Spleen (tissue), 7 donors: ENCODE results near the gene GRB10.

Source experiments
- CTCF ChIP-seq, 11 experiments: fragments of 200-600 bp in 7 of 11; fragments of 450-650 bp in 4 of 11; sonication (generic) in 4 of 11; IDR thresholded peaks in 8 of 11; conservative IDR thresholded peaks in 3 of 11; 1 replicate in 7 of 11; 2 replicates in 4 of 11; pipeline versions ENCODE4 v1.4.0 to v1.8.0; 2016 to 2021; ENCODE audit warnings: antibody characterized with exemption in 11 of 11, inconsistent platforms in 4 of 11, mild to moderate bottlenecking in 1 of 11
- POLR2A ChIP-seq, 3 donors: fragments of 450-650 bp; IDR thresholded peaks; one replicate each; pipeline ENCODE4 v1.5.1; 2017; ENCODE audit warnings: antibody characterized with exemption in 3 of 3, mild to moderate bottlenecking in 1 of 3
- POLR2AphosphoS5 ChIP-seq, 3 donors: sonication (generic); formaldehyde crosslinking; IDR thresholded peaks; one replicate each; pipeline ENCODE4 v1.5.1; 2017; ENCODE audit warnings: antibody characterized with exemption in 3 of 3
- donor health status: DM: no; HTN: no; CAD: no; lungs with moderate emphysema.
- donor health status: DM: no; HTN: no; CAD: no.
- donor health status: DM: no; HTN: no; CAD: no.

GRCh38 chr7:50768485-50769474 is 13.9 kb downstream of the GRB10 start:
- no peak for TF ChIP-seq CTCF (IDR thresholded peaks at IDR 0.05 in 8 of 11, conservative IDR thresholded peaks at IDR 0.05 in 3 of 11)
- no peak for TF ChIP-seq POLR2A (IDR thresholded peaks at IDR 0.05)
- TF ChIP-seq POLR2AphosphoS5 (IDR thresholded peaks at IDR 0.05), result no peak
